Endometrial microvascular endothelial cells (primary cell): ENCODE data around the gene RPH3AL. TPM values are rescaled to one million over a fixed set of nuclear protein-coding genes. Genes with fewer than 3 reads are reported as not detected.

Experiments
- in situ Hi-C: cut with HindIII; loops from 2 replicates; pipeline ENCODE4 v1.10.0; 2017; ENCODE audit warnings: low sequenced_read_pairs, low pct_unique_long_range_greater_than_20kb; ENCODE audit errors: inconsistent ontology term
- total RNA-seq: library from RNA; depleted of rRNA; stranded (reverse); fragments of >200 nt; gene quantifications from one replicate; pipeline ENCODE4 v1.2.3, GENCODE V29; 2015; ENCODE audit errors: inconsistent ontology term

The RPH3AL gene
- total RNA-seq, 1 donor from 2014 or later, result 41.1 TPM

GRCh38 chr17:339193-340061 is 13.2 kb downstream of the RPH3AL start:
- in situ Hi-C loops, result no loop called here

- in situ Hi-C loops, result no loop called here
Measured at GRCh38 chr17:338442-339192, 14.0 kb downstream of the RPH3AL start.

DNA sequence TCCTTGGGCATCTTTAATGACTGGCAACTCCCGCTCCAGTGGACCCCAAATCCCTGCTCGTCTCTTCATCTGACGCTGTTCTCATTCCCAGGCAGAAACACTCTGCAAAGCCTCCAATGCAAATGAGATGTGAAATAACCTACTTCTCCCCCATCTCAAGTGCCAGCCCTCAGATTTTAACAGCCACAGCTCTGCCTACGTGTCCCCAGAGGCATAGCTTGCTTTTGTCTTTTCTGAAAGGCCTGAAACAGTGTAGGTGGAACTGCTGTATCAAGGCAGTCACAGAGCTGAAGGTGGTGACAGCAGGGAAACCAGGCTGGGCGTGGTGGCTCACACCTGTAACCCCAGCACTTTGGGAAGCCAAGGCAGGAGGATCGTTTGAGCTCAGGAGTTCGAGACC is 14.7 kb downstream of the RPH3AL start:
- in situ Hi-C loops, result no loop called here

DNA sequence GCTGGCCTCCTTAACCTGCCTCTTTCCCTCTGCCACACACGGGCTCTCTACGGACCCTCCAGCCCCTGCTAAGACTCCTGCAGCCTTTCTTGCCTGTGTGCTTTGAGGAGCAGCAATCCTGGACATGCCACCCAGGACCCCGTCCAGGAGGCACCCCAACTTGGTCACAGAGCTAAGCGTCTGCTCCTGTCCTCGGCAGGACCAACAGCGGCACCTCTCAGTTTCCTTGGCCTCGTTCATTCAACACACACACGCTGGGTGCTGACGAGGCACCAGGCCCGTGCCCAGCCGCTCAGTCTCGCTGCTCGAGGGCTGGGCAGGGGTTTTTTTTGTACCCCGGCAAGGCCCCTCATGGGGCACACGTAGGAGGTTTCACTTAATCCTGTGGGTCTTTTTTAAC is 15.2 kb downstream of the RPH3AL start:
- in situ Hi-C loops, result no loop called here

- in situ Hi-C loops, result no loop called here
Measured at GRCh38 chr17:337022-337420, 15.6 kb downstream of the RPH3AL start.

GRCh38 chr17:336110-337021 is 16.2 kb downstream of the RPH3AL start:
- in situ Hi-C loops, result no loop called here

GRCh38 chr17:335691-336090 is 16.9 kb downstream of the RPH3AL start:
- in situ Hi-C loops, result no loop called here

DNA sequence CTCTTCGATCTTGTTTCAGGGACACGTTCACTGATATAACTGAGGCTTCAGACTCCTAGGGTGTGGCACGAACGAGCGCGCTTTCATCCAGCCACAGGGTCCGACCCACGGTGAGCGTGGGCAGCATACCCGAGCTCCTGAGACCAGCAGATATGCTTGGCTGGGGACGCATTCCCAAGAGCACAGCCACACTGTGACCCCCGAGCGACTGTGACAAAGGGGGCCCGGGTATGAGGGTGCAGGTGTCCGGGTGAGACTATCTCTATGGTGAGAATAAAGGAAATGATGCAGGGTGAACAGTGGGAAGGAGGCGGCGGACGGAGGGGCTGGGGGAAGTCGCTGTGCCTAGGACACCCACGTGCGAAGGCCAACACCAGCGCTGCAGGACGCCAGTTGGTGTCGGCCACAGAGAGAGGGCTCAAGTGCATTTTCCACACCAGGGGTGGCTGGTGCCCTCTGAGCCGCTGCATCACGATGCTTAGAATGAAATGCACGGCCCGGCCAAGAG is 17.6 kb downstream of the RPH3AL start:
- in situ Hi-C loops, result no loop called here

- in situ Hi-C loops, result no loop called here
Measured at GRCh38 chr17:333626-334396, 18.8 kb downstream of the RPH3AL start.

DNA sequence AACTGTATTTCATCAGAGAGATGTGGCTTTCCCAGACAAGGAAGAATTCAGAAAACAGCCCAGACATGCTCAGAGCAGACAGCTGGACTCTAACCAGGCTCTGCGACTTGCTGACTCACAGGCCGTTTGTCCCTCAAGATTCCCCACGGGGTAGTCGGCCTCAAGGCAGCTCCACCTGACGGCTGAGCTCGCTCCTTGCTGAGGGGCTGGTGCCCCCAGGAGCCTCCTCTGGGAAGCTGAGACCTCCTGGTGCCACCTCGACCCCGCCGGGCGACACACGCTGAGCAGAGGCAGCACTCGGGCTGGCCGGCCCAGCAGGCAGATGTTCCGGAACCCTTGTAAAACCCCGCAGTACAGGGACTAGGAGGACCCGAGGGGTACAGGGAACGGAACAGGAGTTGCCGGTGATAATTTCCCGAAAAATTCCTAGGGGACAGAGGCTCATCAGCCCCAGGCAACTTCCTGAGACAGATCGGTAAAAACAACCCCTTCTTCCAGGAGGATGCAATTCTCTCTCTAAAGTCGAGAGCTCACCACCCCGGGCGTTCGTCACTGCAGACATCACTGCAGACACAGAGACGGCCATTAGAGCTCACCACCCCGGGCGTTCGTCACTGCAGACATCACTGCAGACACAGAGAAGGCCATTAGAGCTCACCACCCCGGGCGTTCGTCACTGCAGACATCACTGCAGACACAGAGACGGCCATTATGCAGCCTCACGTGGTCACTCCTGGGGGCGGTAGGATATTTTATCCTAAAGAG is 19.9 kb downstream of the RPH3AL start:
- in situ Hi-C loops, result no loop called here

- in situ Hi-C loops, result no loop called here
Measured at GRCh38 chr17:332023-332422, 20.6 kb downstream of the RPH3AL start.

DNA sequence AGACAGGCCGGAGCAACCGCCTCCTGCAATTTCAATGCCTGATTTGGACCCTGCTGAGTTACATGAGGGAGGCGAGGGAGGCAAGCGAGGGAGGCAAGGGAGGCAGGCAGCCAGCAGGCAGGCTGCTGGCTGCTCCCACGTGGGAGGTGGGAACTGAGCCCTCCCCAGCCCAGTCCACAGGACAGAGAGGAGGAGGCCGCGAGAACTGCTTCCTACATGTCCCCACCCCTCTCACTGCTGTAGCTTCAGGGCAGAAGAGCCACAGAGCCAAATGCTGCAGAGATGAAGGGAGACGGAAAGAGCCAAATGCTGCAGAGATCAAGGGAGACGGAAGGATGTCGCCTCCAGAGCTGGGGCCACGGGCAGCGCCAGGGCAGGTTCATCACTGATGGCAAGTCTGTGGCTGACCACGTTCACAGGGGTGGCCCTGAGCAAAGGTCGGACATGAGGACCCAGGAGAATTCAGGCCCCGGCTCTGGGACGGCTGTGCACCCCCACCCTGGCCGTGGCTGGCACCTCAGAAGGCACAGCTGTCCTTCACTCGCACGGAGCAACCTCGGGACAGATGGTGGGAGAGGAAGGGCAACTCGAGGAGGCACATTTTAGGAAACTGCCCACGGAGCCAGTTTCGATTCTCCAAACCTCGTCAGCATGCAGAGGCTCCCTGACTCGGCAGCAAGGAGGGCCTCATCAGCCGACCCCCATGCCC is 21.5 kb downstream of the RPH3AL start:
- in situ Hi-C loops, result no loop called here

GRCh38 chr17:329784-330420 is 22.7 kb downstream of the RPH3AL start:
- in situ Hi-C loops, result no loop called here

GRCh38 chr17:327971-328370 is 24.6 kb downstream of the RPH3AL start:
- in situ Hi-C loops, result no loop called here

GRCh38 chr17:327296-327695 is 25.3 kb downstream of the RPH3AL start:
- in situ Hi-C loops, result no loop called here

DNA sequence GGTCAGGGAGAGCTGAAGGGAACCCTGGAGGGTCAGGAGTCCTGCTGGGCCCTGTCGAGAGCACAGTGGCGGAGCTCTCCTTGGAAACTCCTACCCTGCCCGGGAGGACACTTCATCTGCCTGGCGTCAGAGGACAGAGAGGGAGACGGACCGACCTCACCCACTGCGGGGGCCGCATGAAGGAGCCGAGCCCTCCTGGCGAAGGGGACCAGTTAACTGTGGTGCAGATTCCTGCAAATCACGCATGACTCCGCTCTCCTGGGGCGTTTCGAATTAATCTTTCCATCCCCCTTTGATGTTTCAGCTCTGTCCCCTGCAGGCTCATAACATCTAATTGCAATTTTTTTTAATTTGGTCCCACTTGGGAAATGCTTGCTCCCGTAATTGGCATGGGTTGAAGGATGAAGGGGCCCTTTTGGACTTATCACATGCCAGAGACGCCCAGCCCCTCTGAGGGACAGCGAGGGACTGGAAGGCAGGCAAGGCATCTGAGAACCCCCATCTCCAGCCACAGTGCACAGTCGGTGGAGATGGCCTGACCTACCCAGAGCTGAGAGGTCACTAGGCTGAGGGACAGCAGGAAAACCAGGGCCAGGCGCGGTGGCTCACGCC is 26.5 kb downstream of the RPH3AL start:
- in situ Hi-C loops, result no loop called here
